Right renal cortex interstitium (tissue), 3 donors: ENCODE data around the gene GMDS. TPM values are rescaled to one million over a fixed set of nuclear protein-coding genes. Genes with fewer than 3 reads are reported as not detected.
"Not testable (repeated sequence)": the region's sequence is repeated elsewhere in the genome, so short reads cannot be mapped to it uniquely, and the experiment has no call there.

Experiments
- DNase-seq, 3 donors: peaks; one replicate each; pipeline ENCODE4 v3.0.0-alpha.2; 2013; ENCODE audit warnings: low read depth in 3 of 3, low spot score in 2 of 3
- polyA plus RNA-seq, 3 donors: library from polyadenylated mRNA; unstranded; fragments of 120-200 nt; gene quantifications; one replicate each; pipeline ENCODE4 v1.2.1, GENCODE V29; 2013; ENCODE audit not compliant: insufficient read length in 3 of 3

The GMDS gene
- polyA plus RNA-seq, 3 donors: 70.8 to 90.1 (median 74.0) TPM

GRCh38 chr6:1704711-1705110 lies 540.7 kb downstream of the GMDS start:
- DNase-seq: no peak

- no peak for DNase-seq
These were observed 541.5 kb downstream of the GMDS start for GRCh38 chr6:1703923-1704322.

- DNase-seq: no peak
These were observed 542.1 kb downstream of the GMDS start for GRCh38 chr6:1703091-1703855.

- DNase-seq: no peak
These were observed 542.8 kb downstream of the GMDS start for GRCh38 chr6:1702580-1703051.

DNA sequence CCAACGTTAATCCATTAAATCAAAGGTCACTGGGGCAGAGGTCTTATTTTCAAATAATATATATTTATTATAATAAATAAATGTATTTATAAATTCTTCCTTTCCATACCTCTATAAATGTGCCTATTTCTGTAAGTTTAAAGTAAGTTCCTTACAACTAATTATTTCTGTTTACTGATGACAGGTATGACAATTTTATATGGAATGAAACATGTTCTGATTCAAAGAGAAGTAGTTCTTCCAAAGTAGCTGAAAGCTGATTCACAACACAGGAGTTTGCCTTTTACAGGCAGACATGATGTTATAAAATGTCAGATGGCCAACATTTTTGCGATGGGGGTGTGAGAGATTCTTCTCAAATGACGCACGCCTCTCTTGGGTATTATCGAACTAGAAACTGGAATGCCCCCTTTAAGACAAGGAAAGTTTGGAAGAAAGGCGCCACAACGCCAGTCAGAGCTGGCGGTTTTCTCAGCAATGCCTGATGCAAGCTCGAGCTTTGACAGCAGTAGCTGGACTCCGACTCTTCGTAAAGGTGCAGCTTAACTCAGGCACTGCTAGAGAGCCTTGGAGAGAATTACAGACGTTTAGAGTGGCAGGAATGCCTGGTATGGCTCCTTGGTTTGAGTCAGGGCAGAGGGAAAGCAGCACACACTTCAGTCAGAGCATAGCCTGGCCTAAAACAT lies 543.6 kb downstream of the GMDS start:
- DNase-seq: no peak

DNA sequence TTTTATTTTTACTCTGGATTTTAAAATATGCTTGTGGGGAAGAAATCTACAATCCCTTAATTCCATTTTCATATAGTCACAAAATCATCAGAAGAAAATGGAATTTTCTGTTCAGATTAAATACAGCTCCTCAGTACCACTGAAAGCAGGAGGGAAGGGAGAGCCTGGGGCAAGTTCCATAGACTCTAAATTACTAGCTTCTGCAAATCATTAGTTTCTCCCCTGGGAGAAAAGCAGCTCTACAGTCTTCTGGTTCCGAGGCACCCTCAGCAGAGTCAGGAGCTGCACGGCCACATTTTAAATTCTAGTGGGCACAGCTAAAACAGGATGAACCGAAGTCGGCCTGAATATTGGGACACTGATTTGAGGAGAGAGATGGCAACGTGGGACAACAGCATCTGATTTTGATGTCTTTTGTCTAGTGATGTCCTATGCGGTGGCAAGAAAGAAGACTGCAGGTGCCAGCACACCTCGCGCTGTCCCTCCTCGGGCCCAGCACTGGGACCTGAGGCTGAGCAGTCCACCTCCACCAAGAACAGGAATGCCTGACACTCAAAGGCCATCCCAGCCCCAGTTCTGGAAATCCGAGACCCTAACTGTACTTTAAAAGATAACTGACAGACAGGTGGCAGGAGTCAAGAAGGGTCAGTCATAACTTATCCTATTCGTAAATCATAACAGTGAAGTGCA lies 545.0 kb downstream of the GMDS start:
- DNase-seq: no peak

DNA sequence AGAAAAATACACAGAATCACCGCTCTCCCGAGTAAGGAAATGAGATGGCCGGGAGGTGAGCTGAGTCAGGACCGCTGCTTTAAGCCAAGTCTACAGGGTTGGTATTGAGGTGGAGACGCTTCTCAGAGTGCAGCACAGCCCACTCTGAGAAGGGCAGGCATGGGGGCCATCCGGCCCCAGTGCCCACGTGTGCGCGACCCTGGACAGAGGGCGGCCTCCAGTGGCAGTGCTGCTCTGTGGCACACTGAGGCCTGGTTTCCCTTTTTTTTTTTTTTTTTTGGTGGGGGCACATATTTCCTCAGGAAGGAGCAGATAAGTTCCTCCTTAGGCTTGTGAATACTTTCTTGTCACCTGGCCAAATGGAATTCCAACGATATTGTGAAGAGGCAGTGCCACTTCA lies 546.9 kb downstream of the GMDS start:
- DNase-seq: no peak

DNA sequence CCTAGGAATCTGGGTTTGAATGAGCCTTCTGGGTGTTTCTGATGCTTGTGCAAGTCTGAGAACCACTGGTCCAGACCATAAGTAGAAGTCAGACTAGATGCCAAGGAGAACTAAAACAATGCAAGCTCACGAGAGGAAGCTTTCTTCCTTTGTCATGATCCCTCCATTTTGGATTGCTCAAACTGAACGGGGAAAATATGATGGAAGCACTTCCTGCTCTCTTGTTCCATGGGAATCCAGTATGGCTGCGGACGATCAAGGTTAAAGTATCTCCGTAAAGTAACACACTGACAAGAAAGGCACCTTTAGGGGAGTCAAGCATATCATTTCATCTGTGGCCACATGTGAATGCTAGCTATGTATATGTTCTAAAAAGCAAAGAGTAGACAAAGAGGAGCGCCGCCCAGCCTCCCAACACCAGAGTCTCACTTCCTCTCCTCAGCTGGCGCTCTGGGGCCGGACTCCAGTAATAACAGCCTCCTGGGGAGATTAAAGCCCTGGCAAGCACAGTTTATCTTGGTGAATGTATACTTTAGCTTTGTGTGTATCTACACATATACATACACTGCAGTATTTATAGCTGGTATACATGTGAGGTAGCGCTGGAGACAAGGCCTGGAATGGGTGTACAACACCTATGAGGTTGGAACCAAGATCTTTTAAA lies 547.6 kb downstream of the GMDS start:
- no peak for DNase-seq

DNA sequence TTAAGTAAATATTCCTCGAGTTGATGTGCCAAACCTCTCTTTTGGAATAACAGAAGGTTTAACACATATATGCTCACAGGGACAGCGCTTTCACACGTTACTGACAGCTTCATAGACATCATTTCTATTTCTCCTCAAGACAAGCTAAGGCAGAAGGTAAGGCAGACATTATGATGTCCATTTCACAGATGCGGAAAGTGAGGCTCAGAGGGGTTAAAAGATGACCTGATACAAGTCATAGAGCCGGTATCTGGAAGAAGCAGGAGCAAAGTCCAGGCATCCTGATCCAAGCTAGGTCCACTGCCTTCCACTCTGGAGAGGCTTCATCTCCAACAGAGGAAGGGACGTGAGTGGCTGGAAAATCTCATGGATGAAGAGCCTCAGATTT lies 548.9 kb downstream of the GMDS start:
- DNase-seq: no peak

GRCh38 chr6:1695546-1696462 lies 549.6 kb downstream of the GMDS start:
- DNase-seq: no peak

GRCh38 chr6:1691828-1692227 lies 553.6 kb downstream of the GMDS start:
- DNase-seq: not testable (repeated sequence)

GRCh38 chr6:1690656-1691055 lies 554.7 kb downstream of the GMDS start:
- DNase-seq: not testable (repeated sequence)

GRCh38 chr6:1689141-1689540 lies 556.3 kb downstream of the GMDS start:
- no peak for DNase-seq

GRCh38 chr6:1688396-1688795 lies 557.0 kb downstream of the GMDS start:
- no peak for DNase-seq

GRCh38 chr6:1687402-1687801 lies 558.0 kb downstream of the GMDS start:
- DNase-seq: no peak

GRCh38 chr6:1686117-1687098 lies 559.0 kb downstream of the GMDS start:
- no peak for DNase-seq

DNA sequence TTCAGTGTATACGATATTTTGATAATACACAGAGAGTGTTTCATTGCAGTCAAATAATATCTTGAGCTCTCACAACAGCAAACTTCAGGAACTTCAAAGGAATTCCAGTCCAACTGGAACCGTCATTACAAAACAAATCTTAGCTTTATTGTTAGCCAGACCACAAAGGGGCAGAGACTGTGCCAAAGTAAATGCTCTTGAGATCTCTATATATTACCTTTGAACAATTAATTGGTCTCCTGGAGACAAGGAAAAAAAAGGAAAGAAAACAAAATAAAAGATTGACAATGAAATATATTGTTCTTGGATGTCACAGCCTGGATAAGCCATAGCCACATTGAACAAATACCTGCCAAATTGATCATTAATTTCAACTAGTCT lies 565.7 kb downstream of the GMDS start:
- no peak for DNase-seq

DNA sequence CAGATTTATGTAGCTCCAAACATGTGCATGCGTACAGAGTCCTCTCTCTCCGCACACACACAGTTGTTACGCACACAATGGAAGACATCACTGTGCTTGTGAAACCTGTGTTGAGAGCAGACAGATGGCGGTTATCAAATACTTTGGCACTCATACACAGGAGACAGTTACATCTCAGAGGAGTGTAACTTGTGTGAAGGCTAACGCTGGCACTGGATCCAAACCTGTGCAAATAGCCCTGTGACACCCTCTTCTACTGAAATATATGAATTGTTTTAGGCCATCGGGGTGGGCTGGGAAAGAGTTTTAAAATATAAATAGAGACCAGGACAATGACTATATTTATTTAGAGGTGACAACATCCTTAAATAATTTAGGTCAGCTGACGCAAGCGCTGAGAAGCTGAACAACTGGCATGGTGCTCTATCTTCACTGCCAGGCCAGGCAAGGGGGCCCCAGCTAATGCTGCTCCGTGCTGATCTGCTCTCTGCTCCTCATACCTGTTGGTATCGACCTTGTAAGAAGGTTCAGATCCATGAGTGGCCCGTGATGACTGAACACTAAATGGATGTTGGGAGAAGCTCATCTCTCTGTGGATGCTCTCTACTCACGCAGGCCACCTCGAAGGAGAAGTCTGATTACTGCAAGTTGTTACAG lies 566.2 kb downstream of the GMDS start:
- no peak for DNase-seq
